Activated T-helper 9 cell treated with anti-CD3 and anti-CD28 coated beads, Interleukin-2, amount 50 U/mL, for 16 hours (primary cell): ENCODE results near the gene TUBGCP2.

Source experiments
- DNase-seq: peaks from one replicate; pipeline ENCODE4 v3.0.0-alpha.2; 2020; ENCODE audit warnings: low read depth

Gene TUBGCP2

GRCh38 chr10:133303206-133303605 is 5.5 kb downstream of the TUBGCP2 start:
- no peak for DNase-seq

GRCh38 chr10:133302230-133302629 is 6.4 kb downstream of the TUBGCP2 start:
- no peak for DNase-seq

GRCh38 chr10:133299738-133300137 is 8.9 kb downstream of the TUBGCP2 start:
- no peak for DNase-seq

GRCh38 chr10:133299224-133299623 is 9.4 kb downstream of the TUBGCP2 start:
- no peak for DNase-seq

- no peak for DNase-seq
Measured at GRCh38 chr10:133298466-133298865, 10.2 kb downstream of the TUBGCP2 start.

- no peak for DNase-seq
Measured at GRCh38 chr10:133297504-133297903, 11.2 kb downstream of the TUBGCP2 start.

GRCh38 chr10:133295426-133296320 is 13.0 kb downstream of the TUBGCP2 start:
- DNase-seq: no peak

- DNase-seq: no peak
Measured at GRCh38 chr10:133294189-133294588, 14.5 kb downstream of the TUBGCP2 start.

GRCh38 chr10:133293810-133294119 is 14.9 kb downstream of the TUBGCP2 start:
- no peak for DNase-seq

- DNase-seq: no peak
Measured at GRCh38 chr10:133292919-133293809, 15.5 kb downstream of the TUBGCP2 start.

- DNase-seq: no peak
Measured at GRCh38 chr10:133289761-133290160, 18.9 kb downstream of the TUBGCP2 start.

- DNase-seq: no peak
Measured at GRCh38 chr10:133287832-133288500, 20.7 kb downstream of the TUBGCP2 start.

- DNase-seq: no peak
Measured at GRCh38 chr10:133286366-133286765, 22.3 kb downstream of the TUBGCP2 start.

GRCh38 chr10:133285217-133285616 is 23.5 kb downstream of the TUBGCP2 start:
- no peak for DNase-seq

GRCh38 chr10:133283931-133284330 is 24.7 kb downstream of the TUBGCP2 start:
- DNase-seq: no peak

GRCh38 chr10:133282846-133283390 is 25.8 kb downstream of the TUBGCP2 start:
- DNase-seq: no peak

GRCh38 chr10:133281628-133282372 is 26.9 kb downstream of the TUBGCP2 start:
- DNase-seq: no peak

GRCh38 chr10:133281084-133281483 is 27.6 kb downstream of the TUBGCP2 start:
- no peak for DNase-seq

- DNase-seq: no peak
Measured at GRCh38 chr10:133280391-133281059, 28.1 kb downstream of the TUBGCP2 start.

GRCh38 chr10:133279326-133280226 is 29.1 kb downstream of the TUBGCP2 start:
- DNase-seq: no peak
